GM18511 (cell line): ENCODE results near the gene IQSEC3.
"Not testable (repeated sequence)": the region's sequence is repeated elsewhere in the genome, so short reads cannot be mapped to it uniquely, and the experiment has no call there.

Source experiments
- ATAC-seq: cut with Tn5 transposase; IDR thresholded peaks from one replicate; pipeline ENCODE4 v1.9.1; 2021; ENCODE audit warnings: mild to moderate bottlenecking, moderate library complexity; ENCODE audit not compliant: unreplicated experiment

Gene IQSEC3

GRCh38 chr12:52902-53734, 13.4 kb upstream of the IQSEC3 start:
- ATAC-seq: not testable (repeated sequence)

- no peak for ATAC-seq
Measured at GRCh38 chr12:53735-54730, 12.5 kb upstream of the IQSEC3 start.

DNA sequence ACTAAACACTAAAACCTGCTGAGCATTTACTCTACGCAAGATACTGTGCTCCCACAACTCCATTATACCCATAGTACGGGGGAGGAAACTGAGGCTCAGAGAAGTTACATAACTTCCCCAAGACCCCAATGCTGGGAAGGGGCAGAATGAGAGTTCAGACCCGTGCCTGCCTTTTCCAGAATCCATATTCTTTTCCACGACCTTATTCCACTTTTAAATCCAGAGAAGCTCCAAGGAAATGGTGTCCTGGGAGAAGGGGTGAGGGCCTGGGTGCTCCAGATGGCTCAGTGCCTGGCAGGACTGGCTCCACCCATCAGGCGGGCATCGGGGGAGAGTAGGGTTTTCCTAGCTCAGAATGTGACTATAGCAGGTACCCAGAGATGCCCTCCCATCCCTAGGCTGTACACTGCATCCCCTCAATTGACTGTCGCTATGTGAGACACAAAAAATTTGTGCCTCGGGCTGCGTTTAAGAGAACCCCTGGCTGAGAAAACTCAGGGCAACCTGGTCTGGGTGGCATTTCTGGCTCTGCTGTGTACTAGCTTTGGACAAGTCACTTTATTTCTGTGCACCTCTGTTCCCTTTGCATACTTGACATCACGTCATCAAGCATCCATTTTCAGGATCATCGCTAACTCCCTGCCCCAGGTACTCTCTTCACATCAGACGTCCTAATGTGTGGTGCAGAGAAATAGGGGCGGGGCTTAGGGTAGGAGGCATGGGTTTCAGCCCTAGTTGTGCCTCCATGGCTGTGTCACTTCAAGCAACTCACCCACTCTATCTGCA, 11.6 kb upstream of the IQSEC3 start:
- no peak for ATAC-seq

- ATAC-seq: no peak
Measured at GRCh38 chr12:56683-57346, 9.8 kb upstream of the IQSEC3 start.

DNA sequence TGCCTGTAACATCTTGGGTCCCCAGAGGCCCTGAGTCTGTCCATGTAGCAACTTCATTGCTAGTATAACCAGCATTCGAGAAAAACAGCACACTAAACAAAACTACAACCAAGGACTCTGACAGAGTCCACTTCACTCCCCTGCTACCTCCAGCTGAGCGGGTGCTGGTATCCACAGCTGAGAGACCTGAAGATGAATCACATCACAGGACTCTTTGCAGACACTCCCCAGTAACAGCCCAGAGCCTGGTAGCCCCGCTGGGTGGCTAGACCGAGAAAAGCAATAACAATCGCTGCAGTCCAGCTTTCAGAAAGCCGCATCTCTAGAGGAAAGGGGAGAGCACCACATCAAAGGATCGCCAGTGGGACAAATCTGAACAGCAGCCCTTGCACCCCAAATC, 9.0 kb upstream of the IQSEC3 start:
- no peak for ATAC-seq

DNA sequence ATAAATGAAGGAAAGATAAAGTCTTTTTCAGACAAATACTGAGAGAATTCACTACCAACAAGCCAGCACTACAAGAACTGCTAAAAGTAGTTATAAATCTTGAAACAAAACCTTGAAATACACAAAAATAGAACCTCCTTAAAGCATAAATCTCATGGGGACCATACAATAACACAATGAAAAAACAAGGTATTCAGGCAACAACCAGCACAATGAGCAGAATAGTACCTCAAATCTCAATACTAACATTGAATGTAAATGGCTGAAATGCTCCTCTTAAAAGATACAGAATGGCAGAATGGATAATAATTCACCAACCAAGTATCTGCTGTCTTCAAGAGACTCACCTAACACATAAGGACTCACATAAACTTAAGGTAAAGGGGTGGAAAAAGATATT, 7.7 kb upstream of the IQSEC3 start:
- no peak for ATAC-seq

GRCh38 chr12:61845-62244, 4.7 kb upstream of the IQSEC3 start:
- ATAC-seq: not testable (repeated sequence)

- ATAC-seq: not testable (repeated sequence)
Measured at GRCh38 chr12:65491-66063, 990 bp upstream of the IQSEC3 start.

- peak; percentile 61 for ATAC-seq
Measured at GRCh38 chr12:66782-67504, 376 bp downstream of the IQSEC3 start.

DNA sequence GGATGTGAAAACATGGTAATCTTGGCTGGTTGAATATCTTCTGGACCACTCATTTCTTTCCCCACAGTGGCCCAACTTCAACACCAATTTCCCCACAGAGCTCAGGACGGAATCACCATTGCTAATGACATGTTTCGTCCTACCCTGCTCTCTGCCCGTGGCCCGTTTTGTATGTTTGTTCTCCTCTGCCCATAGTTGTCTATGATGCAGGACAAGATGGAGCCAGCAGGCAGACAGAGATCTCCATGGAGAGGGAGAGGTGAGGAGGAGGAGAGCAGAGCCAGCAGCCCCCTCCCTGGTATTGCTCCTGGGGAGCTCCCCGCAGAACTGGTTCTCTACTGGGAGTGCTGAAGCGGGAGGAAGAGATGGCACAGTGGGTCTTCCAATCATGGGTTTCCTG, 3.1 kb downstream of the IQSEC3 start:
- ATAC-seq: not testable (repeated sequence)

DNA sequence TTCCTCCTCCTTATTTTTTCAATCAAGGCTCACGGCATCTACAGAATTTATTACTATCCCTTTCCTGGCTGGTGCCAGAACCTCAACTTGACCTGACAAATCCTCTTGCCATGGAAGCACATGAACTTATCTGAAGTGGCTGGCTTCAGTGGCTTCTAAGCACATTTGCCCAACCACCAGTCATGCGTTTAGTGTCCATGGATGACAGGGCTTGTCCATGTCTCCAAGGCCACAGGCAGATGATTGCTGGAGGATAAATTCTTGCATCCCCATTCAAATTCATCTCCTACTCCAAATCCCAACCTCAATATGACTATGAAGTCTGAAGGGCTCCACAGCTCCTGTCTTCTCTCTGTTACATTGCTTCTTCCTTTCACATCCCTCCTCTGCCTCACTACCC, 4.0 kb downstream of the IQSEC3 start:
- ATAC-seq: not testable (repeated sequence)

DNA sequence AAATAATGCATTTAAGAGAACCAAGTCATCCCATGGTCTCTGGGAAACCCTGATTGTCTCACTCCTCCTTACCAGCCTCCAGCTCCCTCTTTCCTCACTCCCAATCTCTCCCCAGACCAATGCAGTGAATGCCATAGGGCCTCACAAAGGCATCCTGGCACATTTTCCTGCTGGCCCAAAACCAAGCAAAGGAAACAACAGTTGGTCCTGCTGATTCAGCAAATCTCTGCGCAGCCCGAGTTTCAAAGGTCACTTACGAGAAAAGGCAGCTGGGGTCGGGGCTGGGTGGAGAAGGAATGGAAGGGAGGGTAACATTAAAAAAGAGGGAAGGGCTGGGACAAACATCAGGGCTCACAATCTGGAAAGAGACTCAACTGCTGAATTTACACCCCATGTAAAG, 5.5 kb downstream of the IQSEC3 start:
- ATAC-seq: not testable (repeated sequence)

DNA sequence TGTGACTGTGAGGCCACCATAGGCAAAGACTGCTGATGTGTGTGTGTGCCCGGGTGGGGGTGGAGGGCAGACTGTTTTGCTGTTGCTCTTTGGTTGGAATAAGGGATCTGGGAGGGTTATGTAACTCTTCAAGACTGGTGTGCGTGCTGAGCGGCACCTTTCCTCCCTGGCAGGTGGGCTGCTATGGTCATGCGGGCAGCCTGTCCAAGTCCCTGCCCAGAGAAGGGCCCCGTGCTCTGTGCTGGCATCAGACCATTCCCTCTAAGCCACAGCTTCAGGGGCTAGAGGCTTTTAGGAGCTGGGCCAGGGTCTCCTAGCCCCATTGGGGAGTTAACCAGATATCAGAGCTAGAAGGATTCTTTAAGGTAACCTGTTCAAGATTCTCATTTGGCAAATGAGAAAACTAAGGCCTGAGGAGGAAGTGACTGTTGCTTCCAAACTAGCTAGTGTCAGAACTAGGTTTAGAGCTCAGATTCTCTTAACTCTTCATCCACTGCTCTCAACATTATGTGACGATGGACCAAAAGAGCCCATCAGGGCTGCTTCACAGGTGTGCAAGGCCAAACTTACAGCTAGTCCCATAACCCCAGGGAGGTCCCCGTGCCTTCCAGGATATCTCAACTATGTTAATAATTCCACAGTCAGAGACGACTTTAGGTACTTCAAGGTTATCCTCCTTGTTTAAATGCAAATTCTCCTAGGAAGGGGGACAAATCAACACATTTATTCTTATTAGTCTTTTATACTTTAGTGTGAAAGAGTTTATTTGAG, 8.0 kb downstream of the IQSEC3 start:
- ATAC-seq: not testable (repeated sequence)

DNA sequence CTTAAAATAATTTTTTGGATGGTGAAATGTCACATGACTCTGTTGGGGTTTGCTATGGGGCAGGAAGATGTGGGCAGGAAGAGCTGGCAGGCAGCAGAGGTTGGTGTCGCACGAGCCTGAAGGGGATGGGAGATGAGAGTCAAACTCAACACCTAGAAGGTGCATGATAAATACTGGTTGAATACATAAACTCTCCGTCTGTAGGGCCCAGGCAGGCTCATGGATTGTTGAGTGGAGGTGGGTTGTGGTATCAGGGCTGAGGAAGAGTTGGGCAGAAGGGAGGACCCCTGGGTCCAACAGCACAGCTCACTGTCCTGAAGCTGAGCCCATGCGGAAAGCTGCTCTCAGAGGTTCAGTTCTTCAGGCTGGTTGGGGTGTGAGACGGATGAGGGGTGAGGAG, 9.0 kb downstream of the IQSEC3 start:
- not testable (repeated sequence) for ATAC-seq

GRCh38 chr12:76102-76501, 9.5 kb downstream of the IQSEC3 start:
- ATAC-seq: not testable (repeated sequence)

DNA sequence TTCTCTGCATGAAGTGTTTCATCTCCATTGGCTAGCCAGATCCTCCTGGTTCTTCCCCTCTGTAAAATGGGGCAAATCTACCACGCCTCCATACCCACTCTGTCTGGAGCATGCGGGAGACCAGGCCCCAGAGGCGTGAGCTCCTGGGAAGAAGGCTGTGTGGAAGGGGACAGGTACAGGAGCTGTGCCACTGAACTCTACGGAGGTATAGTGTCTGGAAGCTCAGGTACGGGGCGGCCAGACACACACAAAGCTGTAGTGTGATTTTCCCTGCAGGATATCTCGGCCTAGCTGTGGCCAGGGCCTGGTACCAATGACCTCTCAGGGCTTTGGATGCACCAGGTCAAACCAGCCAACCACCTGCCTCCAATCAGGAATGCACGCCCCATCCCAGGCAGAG, 10.0 kb downstream of the IQSEC3 start:
- not testable (repeated sequence) for ATAC-seq

DNA sequence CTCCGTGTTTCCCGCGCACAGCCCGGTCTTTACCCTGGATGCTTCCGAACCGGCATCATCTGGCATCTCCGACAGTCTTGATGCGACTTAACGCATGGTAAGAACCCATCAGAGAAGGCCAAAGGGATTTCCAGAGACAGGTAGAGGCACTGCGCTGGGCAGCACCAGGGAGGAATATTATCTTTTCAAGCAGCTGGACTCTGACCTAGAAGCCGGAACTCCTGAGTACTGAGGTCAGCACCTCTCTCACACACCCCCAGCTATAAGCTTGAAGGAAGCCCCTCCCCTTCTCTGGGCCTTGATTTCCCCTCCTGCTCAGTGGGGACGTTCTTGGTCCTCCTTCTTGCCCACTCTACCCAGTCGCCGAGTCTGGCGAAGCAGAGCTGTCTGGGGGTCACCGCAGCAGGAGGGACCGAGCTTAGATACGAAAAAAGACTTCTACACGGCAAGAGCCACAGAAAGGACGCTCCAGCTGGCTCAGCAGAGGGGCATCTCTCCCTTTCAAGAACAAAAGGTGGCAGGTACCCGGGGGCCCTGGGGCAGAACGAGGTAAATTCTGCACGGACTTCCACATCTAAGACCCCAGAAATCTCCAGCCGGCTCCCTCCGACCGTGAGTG, 10.6 kb downstream of the IQSEC3 start:
- not testable (repeated sequence) for ATAC-seq

GRCh38 chr12:77769-78383, 11.3 kb downstream of the IQSEC3 start:
- not testable (repeated sequence) for ATAC-seq
